ENCODE measurements around the gene BDH2. TPM values are rescaled to one million over a fixed set of nuclear protein-coding genes. Genes with fewer than 3 reads are reported as not detected.

The BDH2 gene
- total and polyA plus RNA-seq, 8 donors, result 3.5 to 74.7 (median 53.0) TPM

DNA sequence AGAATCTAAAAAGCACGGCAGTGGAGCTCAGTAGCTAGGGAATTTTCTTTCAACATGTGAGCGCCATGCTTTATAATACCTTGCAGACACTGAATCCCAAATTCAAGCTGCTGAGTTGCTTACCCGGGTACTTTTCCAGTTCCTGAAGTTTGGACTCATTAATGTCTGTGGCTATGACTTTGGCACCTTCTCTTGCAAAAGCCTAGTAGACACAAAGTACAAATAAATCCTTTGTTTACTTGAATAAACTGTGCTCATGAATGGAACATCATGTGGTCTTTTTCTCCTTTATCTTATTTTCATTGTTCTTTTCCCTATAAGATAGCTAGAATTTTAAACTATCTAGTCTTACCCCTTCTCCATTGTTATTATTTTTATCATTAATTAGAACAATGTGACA is 4.6 kb downstream of the BDH2 start:
- no peaks in the 10 kb centered on the region for H3K9me3 ChIP-seq
- DNase-seq, result no peak
- H3K27me3 ChIP-seq, result no peaks in the 10 kb centered on the region
- WGBS, 5 donors, result 63 to 78% (median 68%) methylated on average over 3 of the region's 3 CpGs
- intact Hi-C loops (cut with DNase I; ENCODE audit: low total_unique reads), result loop anchor here (10.0 kb wide), 1 partner anchor 650 kb away; no protein-coding TSS in a partner anchor
- peaks cover 9 to 30% (median 20%) of the 10 kb centered on the region in 4 donors for H3K36me3 ChIP-seq
- TF ChIP-seq EP300 (IDR thresholded peaks at IDR 0.05) (no peak), POLR2A (IDR thresholded peaks at IDR 0.05) (no peak), POLR2AphosphoS5 (IDR thresholded peaks at IDR 0.05) (no peak)
- TF ChIP-seq, protein P1, sequence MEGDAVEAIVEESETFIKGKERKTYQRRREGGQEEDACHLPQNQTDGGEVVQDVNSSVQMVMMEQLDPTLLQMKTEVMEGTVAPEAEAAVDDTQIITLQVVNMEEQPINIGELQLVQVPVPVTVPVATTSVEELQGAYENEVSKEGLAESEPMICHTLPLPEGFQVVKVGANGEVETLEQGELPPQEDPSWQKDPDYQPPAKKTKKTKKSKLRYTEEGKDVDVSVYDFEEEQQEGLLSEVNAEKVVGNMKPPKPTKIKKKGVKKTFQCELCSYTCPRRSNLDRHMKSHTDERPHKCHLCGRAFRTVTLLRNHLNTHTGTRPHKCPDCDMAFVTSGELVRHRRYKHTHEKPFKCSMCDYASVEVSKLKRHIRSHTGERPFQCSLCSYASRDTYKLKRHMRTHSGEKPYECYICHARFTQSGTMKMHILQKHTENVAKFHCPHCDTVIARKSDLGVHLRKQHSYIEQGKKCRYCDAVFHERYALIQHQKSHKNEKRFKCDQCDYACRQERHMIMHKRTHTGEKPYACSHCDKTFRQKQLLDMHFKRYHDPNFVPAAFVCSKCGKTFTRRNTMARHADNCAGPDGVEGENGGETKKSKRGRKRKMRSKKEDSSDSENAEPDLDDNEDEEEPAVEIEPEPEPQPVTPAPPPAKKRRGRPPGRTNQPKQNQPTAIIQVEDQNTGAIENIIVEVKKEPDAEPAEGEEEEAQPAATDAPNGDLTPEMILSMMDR (IDR thresholded peaks at IDR 0.05), result no peak
- H3K4me3 ChIP-seq, result no peak overlapping the region
- peaks cover 18 to 53% (median 36%) of the 10 kb centered on the region in 4 donors for H3K4me1 ChIP-seq
- no peak overlapping the region for H3K27ac ChIP-seq

DNA sequence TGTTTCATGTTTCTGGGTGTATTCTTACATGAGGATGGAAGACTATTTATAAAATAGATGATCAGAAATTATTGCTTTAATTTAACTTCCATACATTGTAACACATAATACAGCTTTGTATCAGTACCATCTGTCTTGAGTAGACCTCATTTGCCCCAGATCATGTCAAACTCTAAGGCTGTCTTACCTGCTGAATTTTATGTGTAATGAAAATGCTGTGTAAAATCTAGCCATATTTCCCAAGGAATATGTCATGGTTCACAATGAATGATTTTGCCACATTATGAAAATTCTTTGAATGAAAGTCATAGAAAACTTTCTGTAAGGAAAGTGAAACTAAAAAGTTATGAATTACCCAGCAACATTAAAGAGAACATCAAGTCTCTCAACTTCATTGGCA is 7.4 kb downstream of the BDH2 start:
- peaks cover 9 to 58% (median 49%) of the 10 kb centered on the region in 4 donors for H3K36me3 ChIP-seq
- intact Hi-C loops (cut with DNase I; ENCODE audit: low total_unique reads), result loop anchor here (10.0 kb wide), 1 partner anchor 647 kb away; no protein-coding TSS in a partner anchor

DNA sequence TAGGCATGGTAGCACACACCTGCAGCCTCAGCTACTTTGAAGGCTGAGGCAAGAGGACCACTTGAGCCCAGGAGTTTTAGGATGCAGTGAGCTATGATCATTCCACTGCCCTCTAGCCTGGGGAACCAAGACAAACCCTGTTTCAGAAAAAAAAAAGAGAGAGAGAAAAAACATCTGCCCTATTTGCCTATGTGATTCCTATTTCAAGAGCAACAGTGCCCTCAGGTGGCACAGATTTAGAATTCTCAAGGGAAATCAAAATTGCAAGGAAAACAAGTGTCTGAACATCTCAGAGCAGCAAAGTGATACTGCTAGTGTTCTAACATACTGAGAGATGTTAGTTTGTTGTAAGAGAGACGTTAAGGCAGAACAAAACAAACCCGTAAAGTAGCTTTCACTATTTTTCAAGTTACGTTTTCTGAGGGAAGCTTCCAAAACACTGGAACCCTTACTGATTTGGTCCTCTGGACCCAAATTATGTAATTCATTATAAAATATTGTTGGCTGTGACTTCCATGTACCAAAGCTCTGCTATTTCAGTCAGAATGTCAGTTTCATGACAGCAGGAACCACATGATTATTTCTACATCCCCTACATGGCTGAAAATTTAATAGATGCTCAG is 7.9 kb downstream of the BDH2 start:
- DNase-seq, result peak in 1 of 2 donors; percentile 83
- H3K27me3 ChIP-seq, result no peaks in the 10 kb centered on the region
- H3K4me1 ChIP-seq, result peaks cover 0 to 27% (median 9%) of the 10 kb centered on the region in 4 donors
- peaks cover 14 to 64% (median 54%) of the 10 kb centered on the region in 4 donors for H3K36me3 ChIP-seq
- H3K4me3 ChIP-seq, result no peak overlapping the region
- 48 to 54% (median 50%) methylated on average over 3 of the region's 3 CpGs for WGBS, 5 donors
- H3K9me3 ChIP-seq, result no peaks in the 10 kb centered on the region
- TF ChIP-seq POLR2AphosphoS5 (IDR thresholded peaks at IDR 0.05) (no peak), POLR2A (IDR thresholded peaks at IDR 0.05) (no peak), EP300 (IDR thresholded peaks at IDR 0.05) (no peak)
- TF ChIP-seq, protein P1 (IDR thresholded peaks at IDR 0.05), result peak in 4 of 7 experiments; percentile 41 to 61 (median 54)
- intact Hi-C loops (cut with DNase I; ENCODE audit: low total_unique reads), result loop anchor here (10.0 kb wide), 1 partner anchor 647 kb away; no protein-coding TSS in a partner anchor
- H3K27ac ChIP-seq, result no peak overlapping the region

More for the DNA sequence above, 7.4 kb downstream of the BDH2 start:
- H3K4me1 ChIP-seq, result peaks cover under 1 to 32% (median 13%) of the 10 kb centered on the region in 4 donors
- DNase-seq, result no peak
- no peaks in the 10 kb centered on the region for H3K27me3 ChIP-seq
- no peak overlapping the region for H3K4me3 ChIP-seq
- no peaks in the 10 kb centered on the region for H3K9me3 ChIP-seq
- no peak overlapping the region for H3K27ac ChIP-seq
- TF ChIP-seq EP300 (IDR thresholded peaks at IDR 0.05) (no peak), POLR2AphosphoS5 (IDR thresholded peaks at IDR 0.05) (no peak), POLR2A (IDR thresholded peaks at IDR 0.05) (no peak)
- TF ChIP-seq, protein P1 (IDR thresholded peaks at IDR 0.05), result no peak

DNA sequence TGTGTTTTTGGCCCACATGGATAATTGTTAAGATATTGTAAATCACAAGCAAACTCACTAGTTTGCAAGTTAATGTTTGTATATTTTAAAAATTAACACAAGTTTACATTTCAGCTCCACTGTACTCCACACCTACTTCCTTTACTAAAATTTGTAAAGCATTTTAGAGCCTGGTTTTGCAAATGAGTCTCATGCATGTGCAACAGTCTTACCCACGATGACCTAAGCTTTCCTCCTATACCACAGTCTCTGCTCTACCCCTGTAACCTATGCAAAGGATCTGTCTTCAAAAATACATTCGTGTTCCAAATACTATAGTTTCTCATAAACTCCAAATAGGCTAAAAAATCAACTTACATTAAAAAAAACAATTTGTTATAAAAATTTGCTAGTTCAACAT is 10.2 kb downstream of the BDH2 start:
- intact Hi-C loops (cut with DNase I; ENCODE audit: low total_unique reads), result no loop called here
- TF ChIP-seq POLR2AphosphoS5 (IDR thresholded peaks at IDR 0.05), result no peak
- TF ChIP-seq, protein P1 (IDR thresholded peaks at IDR 0.05), result no peak
- TF ChIP-seq EP300 (IDR thresholded peaks at IDR 0.05), result no peak
- no peak for TF ChIP-seq POLR2A (IDR thresholded peaks at IDR 0.05)
- DNase-seq, result no peak
- Histone ChIP-seq H3K4me1 (peaks cover 0 to 12% (median 4%) of the 10 kb centered on the region in 4 donors), H3K9me3 (no peaks in the 10 kb centered on the region), H3K27ac (no peak overlapping the region), H3K27me3 (no peaks in the 10 kb centered on the region), H3K4me3 (no peak overlapping the region), H3K36me3 (peaks cover 21 to 86% (median 76%) of the 10 kb centered on the region in 4 donors)
- WGBS, 5 donors, result 75 to 93% (median 89%) methylated on average over 2 of the region's 2 CpGs

All from stomach (tissue), 9 donors.